ENCODE results near the gene COPS4. TPM values are rescaled to one million over a fixed set of nuclear protein-coding genes. Genes with fewer than 3 reads are reported as not detected.
"Not testable (repeated sequence)": the region's sequence is repeated elsewhere in the genome, so short reads cannot be mapped to it uniquely, and the experiment has no call there.

Gene COPS4
- total RNA-seq, 1 donor from 2014 or later, result 79.0 TPM

GRCh38 chr4:83024233-83024632 lies 10.8 kb upstream of the COPS4 start:
- no peak for DNase-seq

GRCh38 chr4:83025563-83025962 lies 9.4 kb upstream of the COPS4 start:
- DNase-seq, result no peak

- DNase-seq, result no peak
Observed at GRCh38 chr4:83028976-83029375, 6.0 kb upstream of the COPS4 start.

- no peak for DNase-seq
Observed at GRCh38 chr4:83029688-83030087, 5.3 kb upstream of the COPS4 start.

GRCh38 chr4:83036991-83037665 lies 2.1 kb downstream of the COPS4 start:
- DNase-seq, result no peak

GRCh38 chr4:83040269-83040668 lies 5.3 kb downstream of the COPS4 start:
- no peak for DNase-seq

GRCh38 chr4:83043157-83043556 lies 8.2 kb downstream of the COPS4 start:
- DNase-seq, result not testable (repeated sequence)

- no peak for DNase-seq
Observed at GRCh38 chr4:83043801-83044407, 8.9 kb downstream of the COPS4 start.

GRCh38 chr4:83046693-83047473 lies 11.9 kb downstream of the COPS4 start:
- no peak for DNase-seq

- not testable (repeated sequence) for DNase-seq
Observed at GRCh38 chr4:83048781-83049180, 13.8 kb downstream of the COPS4 start.

- DNase-seq, result peak; percentile 61
Observed at GRCh38 chr4:83054928-83055327, 19.9 kb downstream of the COPS4 start.

GRCh38 chr4:83062739-83063138 lies 27.8 kb downstream of the COPS4 start:
- DNase-seq, result no peak

GRCh38 chr4:83065266-83065665 lies 30.3 kb downstream of the COPS4 start:
- no peak for DNase-seq

GRCh38 chr4:83067058-83067639 lies 32.2 kb downstream of the COPS4 start:
- DNase-seq, result no peak

GRCh38 chr4:83071116-83071515 lies 36.1 kb downstream of the COPS4 start:
- peak; percentile 55 for DNase-seq

- DNase-seq, result peak; percentile 92
Observed at GRCh38 chr4:83074086-83074704, 39.2 kb downstream of the COPS4 start.

GRCh38 chr4:83074783-83075182 lies 39.8 kb downstream of the COPS4 start:
- not testable (repeated sequence) for DNase-seq

GRCh38 chr4:83075311-83076095 lies 40.5 kb downstream of the COPS4 start:
- DNase-seq, result peak; percentile 64

- DNase-seq, result no peak
Observed at GRCh38 chr4:83080561-83080960, 45.6 kb downstream of the COPS4 start.

GRCh38 chr4:83082777-83083176 lies 47.8 kb downstream of the COPS4 start:
- DNase-seq, result peak; percentile 19

GRCh38 chr4:83083925-83084475 lies 49.0 kb downstream of the COPS4 start:
- DNase-seq, result peak; percentile 34

- not testable (repeated sequence) for DNase-seq
Observed at GRCh38 chr4:83084956-83085355, 50.0 kb downstream of the COPS4 start.

All from dermis blood vessel endothelial cell (primary cell).